Putamen (tissue), 1 donor: ENCODE measurements around the gene FAM168A.

Experiments
- DNase-seq: peaks from one replicate; pipeline ENCODE4 v3.0.0-alpha.2; 2016; ENCODE audit warnings: low spot score

Gene FAM168A

DNA sequence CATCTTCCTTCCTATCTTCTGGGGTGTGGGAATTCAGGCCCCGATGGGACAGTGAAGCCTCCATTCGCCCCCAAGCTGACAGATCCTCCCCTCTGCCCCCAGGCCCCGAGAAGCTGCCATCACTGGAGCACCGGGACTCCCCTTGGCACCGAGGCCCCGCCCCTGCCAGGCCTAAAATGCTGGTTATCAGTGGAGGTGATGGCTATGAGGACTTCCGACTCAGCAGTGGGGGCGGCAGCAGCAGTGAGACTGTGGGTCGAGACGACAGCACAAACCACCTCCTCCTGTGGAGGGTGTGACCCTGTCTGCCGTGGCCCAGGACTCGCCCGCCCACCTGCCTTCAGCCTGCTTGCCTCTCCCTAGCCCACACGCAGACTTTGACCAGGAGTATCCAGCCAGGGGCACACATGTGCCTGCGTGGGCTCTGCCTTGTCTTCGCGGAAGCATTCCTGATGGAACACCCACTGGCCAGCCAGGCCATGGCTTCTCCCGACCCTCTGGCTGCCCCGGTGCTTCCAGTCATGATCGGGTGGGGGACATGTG, 230.4 kb downstream of the FAM168A start:
- DNase-seq, result no peak

DNA sequence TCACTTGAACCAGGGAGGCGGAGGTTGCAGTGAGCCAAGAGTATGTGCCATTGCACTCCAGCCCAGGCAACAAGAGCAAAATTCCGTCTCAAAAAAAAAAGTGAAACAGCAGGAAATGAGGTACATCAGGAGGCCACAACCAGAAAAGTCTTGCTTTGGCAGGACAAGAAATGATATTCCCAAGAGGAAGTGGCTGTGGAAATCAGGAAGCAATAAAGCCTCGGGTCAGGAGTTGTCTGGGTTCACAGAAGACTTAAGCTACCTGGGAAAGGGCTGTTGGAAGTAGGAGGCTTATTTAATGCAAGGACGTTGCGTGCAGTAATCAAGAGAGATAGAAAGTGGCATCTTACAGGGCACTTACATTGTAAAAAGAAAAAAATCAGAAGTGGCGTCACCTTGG, 231.0 kb downstream of the FAM168A start:
- no peak for DNase-seq

DNA sequence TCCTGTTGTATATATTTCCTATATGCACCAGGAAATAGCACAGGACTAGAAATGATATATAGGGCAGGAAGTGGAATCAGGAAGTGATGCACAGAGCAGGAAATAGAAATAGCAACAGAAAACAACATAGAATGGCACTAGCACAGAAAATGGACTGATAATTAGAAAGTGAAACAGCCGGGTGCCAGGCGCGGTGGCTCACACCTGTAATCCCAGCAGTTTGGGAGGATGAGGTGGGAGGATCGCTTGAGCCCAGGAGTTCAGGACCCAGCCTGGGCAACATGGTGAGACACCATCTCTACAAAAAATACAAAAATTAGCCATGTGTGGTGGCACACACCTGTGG, 231.7 kb downstream of the FAM168A start:
- no peak for DNase-seq

DNA sequence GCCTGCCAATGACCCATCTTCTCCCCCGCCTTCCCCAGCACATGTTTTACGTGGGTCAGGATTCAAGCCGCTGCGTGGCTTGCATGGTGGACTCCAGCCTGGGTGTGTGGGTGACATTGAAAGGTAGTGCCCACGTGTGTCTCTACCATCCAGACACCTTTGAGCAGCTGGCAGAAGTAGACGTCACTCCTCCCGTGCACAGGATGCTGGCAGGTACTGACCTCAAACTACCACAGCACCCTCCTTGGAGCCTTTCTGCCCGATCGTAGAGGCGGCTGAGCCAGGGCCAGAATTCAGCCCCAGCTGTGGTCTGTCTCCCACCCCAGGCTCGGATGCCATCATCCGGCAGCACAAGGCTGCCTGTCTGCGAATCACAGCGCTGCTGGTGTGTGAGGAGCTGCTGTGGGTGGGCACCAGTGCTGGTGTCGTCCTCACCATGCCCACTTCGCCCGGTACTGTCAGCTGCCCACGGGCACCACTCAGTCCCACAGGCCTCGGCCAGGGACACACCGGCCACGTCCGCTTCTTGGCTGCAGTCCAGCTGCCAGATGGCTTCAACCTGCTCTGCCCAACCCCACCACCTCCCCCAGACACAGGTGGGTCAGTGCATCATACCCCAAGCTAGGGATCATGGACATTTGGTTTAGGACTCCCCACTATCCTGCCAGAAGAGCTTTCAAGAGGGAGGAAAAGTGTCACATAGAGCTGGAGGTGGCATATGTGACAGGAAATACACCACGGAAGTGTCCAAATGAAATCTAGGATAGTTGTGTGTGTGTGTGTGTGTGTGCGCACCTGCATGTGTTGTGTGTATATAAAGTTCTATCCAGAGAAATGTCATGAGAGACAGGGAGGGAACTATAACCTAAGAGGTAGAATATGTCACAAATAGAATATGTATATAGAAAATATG, 232.3 kb downstream of the FAM168A start:
- no peak for DNase-seq

DNA sequence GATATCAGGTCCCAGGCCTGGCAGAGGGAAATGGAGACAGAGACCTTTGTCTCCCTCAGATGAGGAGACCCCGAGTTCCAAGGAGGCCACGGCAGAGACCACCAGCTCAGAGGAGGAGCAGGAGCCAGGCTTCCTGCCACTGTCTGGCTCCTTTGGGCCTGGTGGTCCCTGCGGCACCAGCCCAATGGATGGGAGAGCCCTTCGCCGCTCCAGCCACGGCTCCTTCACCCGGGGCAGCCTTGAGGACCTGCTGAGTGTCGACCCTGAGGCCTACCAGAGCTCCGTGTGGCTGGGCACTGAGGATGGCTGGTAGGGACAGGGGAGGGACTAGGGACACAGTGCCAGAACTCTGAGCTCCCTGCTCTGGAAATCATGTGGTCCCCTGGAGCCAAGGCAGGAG, 234.8 kb downstream of the FAM168A start:
- no peak for DNase-seq

DNA sequence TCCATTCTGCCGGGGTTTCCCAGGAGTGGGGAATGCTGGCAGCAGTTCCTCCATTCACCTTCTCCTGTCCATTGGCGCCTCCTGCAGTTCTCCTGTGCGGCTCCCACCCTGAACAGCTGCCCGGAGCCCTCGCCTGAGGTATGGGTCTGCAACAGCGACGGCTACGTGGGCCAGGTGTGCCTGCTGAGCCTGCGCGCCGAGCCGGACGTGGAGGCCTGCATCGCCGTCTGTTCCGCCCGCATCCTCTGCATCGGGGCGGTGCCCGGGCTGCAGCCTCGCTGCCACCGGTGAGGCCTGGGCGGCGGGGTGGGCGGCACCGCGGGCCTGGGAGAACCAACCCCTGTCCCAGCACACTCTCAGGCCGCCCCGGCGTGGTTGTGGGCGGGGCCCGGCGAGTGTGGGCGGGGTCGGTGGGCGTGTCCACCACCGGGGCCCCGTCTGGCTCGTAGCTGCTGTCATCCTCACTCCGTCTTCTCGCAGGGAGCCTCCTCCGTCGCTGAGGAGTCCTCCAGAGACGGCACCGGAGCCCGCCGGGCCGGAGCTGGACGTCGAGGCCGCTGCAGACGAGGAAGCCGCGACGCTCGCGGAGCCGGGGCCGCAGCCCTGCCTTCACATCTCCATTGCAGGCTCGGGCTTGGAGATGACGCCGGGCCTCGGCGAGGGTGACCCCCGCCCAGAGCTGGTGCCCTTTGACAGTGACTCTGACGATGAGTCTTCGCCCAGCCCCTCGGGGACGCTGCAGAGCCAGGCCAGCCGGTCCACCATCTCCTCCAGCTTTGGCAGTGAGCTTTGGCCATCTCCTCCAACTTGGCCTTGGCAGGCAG, 235.7 kb downstream of the FAM168A start:
- no peak for DNase-seq

DNA sequence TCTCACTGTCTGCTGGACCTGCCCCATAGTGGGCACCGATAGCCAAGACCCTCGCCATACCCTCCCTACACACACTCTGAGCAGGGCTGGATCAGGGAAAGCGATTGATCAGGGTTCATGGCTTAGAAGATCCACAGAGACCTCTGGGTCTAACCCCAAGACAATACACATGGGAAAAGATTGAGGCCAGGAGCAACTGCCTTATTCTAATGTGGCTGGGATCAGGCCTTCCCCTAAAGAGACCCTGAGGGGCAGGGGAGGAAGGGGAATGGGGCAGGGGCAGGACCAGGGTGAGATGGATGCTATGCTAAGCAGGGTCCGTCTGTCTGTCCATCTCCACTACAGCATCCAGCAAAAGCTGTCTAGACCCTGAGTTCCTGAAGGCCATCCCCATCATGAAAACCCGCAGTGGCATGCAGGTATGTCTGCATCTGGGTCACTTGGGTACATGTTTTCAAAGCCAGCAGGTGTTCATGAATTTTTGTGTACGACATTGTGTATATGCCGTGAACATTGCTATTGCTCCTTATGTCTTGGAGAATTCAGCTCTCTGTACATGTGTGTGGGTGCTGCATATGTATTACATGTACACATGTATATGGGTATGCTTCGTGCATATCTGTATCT, 237.1 kb downstream of the FAM168A start:
- no peak for DNase-seq

DNA sequence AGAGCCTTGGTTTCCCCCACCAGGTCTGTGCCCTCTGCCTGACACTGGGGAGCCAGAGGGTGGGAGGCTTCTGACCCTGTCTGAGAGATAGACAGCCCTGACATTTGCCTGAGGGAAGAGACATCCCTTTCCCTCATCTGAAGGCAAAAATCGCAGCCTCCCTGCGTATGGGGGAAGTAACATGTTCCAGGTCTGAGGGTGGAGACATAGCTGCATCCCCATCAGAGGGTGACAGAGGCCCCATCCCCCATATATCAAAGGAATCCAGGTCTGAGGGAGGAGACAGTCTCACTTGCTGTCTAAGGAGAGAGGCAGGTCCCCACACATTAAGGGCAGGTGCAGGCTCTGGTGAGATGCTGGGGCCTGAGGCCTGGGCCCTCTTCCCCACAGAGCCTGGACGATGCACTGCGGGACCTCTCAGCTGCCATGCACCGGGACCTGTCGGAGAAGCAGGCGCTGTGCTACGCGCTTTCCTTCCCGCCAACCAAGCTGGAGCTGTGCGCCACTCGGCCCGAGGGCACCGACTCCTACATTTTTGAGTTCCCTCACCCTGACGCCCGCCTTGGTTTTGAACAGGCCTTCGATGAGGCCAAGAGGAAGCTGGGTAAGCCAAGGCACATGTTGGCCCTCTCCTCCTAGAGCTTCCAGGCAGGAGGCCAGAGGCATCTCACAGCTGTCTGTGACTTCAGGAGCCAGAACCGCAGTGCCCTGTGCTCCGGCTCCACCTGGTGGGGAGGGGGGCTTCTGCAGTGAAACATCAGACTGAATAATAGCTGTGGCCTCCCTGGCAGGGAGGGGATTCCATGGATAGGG, 237.8 kb downstream of the FAM168A start:
- no peak for DNase-seq

DNA sequence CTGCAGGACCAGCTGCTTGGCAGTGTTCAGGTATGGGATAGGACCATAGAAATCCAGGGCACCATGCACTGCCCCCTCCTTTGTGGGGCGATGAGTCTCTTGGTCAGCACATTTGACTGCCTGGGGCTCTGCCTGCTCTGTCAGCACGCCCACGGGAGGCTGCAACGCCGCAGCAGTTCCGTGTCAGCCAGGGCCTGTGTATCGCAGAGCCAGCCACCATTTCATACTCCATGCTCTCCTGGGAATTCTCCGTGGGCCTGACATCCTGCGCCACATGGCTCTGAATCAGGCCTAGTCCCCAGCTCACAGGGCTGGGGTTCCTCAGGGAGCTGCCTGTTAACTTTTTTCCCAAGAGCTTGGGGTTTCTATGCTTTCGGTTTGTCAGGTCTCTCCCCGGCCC, 238.6 kb downstream of the FAM168A start:
- no peak for DNase-seq

DNA sequence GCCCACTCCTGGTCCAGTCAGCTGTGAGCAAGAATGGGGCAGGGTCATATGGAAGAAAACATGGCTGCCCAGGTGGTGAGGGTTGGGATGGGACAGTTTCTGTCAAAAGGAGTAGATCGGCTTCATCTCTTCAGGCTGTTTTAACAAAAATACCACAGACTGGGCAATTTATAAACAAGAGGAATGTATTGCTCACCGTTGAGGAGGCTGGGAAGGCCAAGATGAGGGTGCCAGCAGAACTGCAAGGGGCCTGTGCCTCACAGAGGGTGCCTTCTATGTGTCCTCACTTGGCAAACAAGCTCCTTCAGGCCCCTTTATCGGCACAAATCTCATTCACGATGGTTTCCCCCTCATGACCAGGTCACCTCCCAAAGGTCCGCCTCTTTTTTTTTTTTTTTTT, 239.8 kb downstream of the FAM168A start:
- DNase-seq, result no peak

DNA sequence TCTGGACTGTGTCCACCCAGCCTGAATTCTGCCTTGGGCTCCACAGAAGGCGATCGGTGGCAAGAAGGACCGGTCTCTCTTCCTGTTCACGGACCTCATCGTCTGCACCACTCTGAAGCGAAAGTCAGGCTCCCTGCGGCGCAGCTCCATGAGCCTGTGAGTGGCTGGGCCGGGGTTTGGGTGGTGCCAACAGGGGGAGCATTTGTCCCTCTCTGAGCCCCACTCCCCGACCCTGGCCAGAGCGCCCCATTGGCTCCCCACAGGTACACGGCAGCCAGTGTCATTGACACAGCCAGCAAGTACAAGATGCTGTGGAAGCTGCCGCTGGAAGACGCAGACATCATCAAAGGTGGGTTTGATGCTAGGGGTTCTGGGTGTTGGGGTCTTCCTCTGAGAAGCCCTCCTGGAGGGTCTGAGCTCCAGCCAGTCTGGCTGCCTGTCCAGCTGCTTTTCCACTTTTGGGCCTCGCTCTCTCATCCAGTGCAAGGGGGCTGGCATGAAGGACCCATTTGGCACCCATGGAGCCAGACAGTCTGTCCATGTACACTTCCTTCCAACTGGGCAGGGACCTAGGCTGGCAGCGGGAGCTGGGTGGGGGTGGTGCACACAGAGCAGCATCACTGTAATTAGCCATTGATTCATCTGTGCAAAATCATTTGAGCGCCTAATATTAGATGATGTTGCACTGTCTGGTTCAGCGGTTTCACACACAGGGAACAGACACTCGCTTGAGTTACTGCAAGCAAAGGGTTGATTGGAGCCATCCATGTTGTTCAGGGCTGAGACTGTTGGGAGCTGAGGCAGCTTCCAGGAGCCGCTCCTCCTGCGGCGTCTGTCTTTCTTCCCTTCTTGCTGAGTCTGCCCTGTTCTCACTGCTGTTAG, 240.7 kb downstream of the FAM168A start:
- DNase-seq, result no peak

DNA sequence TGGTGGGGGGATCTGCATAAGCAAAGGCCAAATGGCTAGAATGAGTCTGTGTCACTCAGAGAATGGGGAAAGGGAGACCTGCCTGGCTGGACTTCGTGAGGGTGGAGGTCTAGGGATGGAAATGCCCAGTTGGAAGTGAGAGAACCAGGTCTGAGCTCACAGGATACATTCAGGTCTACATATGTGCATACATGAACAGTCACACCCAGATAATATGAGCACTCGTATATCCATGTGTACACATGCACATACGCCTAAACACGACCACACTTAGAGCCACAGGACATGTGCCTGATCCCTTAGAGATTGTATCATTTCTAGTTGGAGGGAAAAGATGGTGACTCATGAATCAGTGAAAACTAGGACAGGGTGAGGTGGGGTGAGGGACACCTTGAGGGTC, 242.8 kb downstream of the FAM168A start:
- DNase-seq, result no peak

DNA sequence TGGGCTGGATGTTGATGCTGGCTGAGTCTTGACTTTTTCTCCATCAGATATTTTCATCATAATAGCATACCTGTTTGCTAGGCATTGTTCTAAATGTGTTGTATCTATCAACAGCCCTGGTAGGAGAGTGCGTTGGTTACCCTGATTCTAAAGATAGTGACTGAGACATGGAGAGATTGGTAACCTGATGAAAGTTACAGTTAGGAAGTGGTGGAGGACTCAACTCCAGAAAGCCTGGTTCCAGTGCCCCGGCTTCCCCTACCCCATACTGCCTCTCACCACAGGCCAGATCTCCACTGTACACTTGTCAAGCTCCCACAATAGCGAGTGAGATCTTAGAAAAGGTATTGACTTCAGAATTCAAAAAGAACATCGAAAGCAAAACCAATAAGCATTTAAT, 244.5 kb downstream of the FAM168A start:
- no peak for DNase-seq

DNA sequence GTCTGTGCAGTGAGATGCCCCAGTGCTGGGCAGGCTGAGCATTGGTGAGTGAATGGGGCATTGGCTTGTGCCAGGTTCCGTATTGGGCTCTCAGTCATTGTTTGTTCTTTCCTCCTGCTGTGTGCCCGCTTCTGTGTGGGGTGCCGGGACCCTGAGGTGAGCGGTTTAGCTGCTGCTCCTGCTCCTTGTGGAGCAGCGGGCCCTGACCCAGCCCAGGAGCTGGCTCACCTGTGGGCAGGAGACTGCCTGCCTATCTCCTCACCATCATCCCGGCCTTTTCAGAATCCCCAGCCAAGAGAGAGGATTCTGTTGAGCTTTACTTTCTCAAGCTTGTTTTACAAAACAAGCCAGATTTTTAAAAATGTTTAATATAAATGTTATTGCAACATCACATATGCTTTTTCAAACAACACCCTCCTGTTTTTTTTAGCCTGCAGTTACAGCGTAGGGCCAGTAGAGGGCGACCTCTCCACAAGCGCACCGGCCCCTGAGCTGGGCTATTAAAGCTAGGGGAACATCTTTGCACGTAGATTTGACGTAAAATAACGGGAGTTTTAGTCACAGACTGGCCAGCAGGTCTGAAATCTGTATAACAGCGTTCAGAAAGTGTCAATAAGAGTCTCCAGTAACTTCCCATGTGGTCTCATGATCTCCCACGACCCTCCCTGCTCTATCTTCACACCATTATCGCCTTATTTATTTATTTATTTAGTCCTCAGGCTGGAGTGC, 246.8 kb downstream of the FAM168A start:
- peak; percentile 60 for DNase-seq
